ENCODE data around the gene DCBLD1.
A peak's percentile ranks its signal among the peaks of the same experiment; 100 is the strongest.

Gene DCBLD1

GRCh38 chr6:117531809-117532725, 49.6 kb downstream of the DCBLD1 start:
- DNase-seq, result no peak

GRCh38 chr6:117533775-117534174, 51.3 kb downstream of the DCBLD1 start:
- DNase-seq, result no peak

- DNase-seq, result no peak
Observed at GRCh38 chr6:117534974-117535373, 52.5 kb downstream of the DCBLD1 start.

GRCh38 chr6:117536317-117536716, 53.8 kb downstream of the DCBLD1 start:
- no peak for DNase-seq

GRCh38 chr6:117538615-117539014, 56.1 kb downstream of the DCBLD1 start:
- no peak for DNase-seq

GRCh38 chr6:117540670-117541069, 58.2 kb downstream of the DCBLD1 start:
- no peak for DNase-seq

GRCh38 chr6:117542493-117542892, 60.0 kb downstream of the DCBLD1 start:
- DNase-seq, result no peak

GRCh38 chr6:117544716-117545115, 62.2 kb downstream of the DCBLD1 start:
- DNase-seq, result no peak

GRCh38 chr6:117545161-117545595, 62.7 kb downstream of the DCBLD1 start:
- no peak for DNase-seq

- no peak for DNase-seq
Observed at GRCh38 chr6:117546674-117547073, 64.2 kb downstream of the DCBLD1 start.

GRCh38 chr6:117547688-117548621, 65.5 kb downstream of the DCBLD1 start:
- DNase-seq, result peak; percentile 67

GRCh38 chr6:117548797-117549301, 66.4 kb downstream of the DCBLD1 start:
- peak; percentile 77 for DNase-seq

GRCh38 chr6:117549611-117550010, 67.1 kb downstream of the DCBLD1 start:
- DNase-seq, result no peak

GRCh38 chr6:117550078-117550600, 67.7 kb downstream of the DCBLD1 start:
- DNase-seq, result no peak

GRCh38 chr6:117550618-117551242, 68.3 kb downstream of the DCBLD1 start:
- no peak for DNase-seq

- no peak for DNase-seq
Observed at GRCh38 chr6:117552618-117553017, 70.1 kb downstream of the DCBLD1 start.

- no peak for DNase-seq
Observed at GRCh38 chr6:117553142-117553541, 70.7 kb downstream of the DCBLD1 start.

- DNase-seq, result no peak
Observed at GRCh38 chr6:117555262-117555849, 72.9 kb downstream of the DCBLD1 start.

GRCh38 chr6:117555882-117556498, 73.5 kb downstream of the DCBLD1 start:
- DNase-seq, result peak; percentile 41

GRCh38 chr6:117557951-117558350, 75.5 kb downstream of the DCBLD1 start:
- DNase-seq, result no peak

GRCh38 chr6:117558818-117559217, 76.3 kb downstream of the DCBLD1 start:
- DNase-seq, result no peak
